Cardiac muscle cell (in vitro differentiated cells and primary cell): ENCODE data around the gene LYRM4. TPM values are rescaled to one million over a fixed set of nuclear protein-coding genes. Genes with fewer than 3 reads are reported as not detected.

Experiments used
- DNase-seq, 2 donors: peaks; one replicate each; pipeline versions ENCODE4 v3.0.0 to v3.0.0-alpha.2; 2010 to 2017; ENCODE audit warnings: low read depth in 1 of 2, low spot score in 1 of 2
- H3K27ac ChIP-seq: fragments of 200-600 bp; sonication (generic); 2 replicates; pipeline ENCODE4 v1.5.1; 2016
- H3K27me3 ChIP-seq: fragments of 200-600 bp; sonication (generic); 2 replicates; pipeline ENCODE4 v1.6.0; 2016; ENCODE audit warnings: control low read depth
- H3K36me3 ChIP-seq: fragments of 200-600 bp; sonication (generic); 2 replicates; pipeline ENCODE4 v1.5.1; 2016; ENCODE audit warnings: control low read depth
- H3K4me1 ChIP-seq: fragments of 200-600 bp; sonication (generic); 2 replicates; pipeline ENCODE4 v1.8.1; 2017; ENCODE audit warnings: low read depth, mild to moderate bottlenecking, mixed run types
- H3K4me3 ChIP-seq: fragments of 200-600 bp; sonication (generic); 2 replicates; pipeline ENCODE4 v1.5.1; 2016; ENCODE audit warnings: mild to moderate bottlenecking
- H3K9me3 ChIP-seq: fragments of 200-600 bp; sonication (generic); 2 replicates; pipeline ENCODE4 v1.5.1; 2017; ENCODE audit warnings: low read depth, mild to moderate bottlenecking, control low read depth
- polyA plus RNA-seq: library from polyadenylated mRNA; unstranded; fragments of >200 nt; fragmentation: Nextera tagmentation; extraction: Ambion mirVana; gene quantifications from 2 replicates; pipeline ENCODE4 v1.2.1, GENCODE V29; 2016
- total RNA-seq: library from RNA; depleted of rRNA; stranded (reverse); fragments of >200 nt; gene quantifications from 2 replicates; pipeline ENCODE4 v1.2.3, GENCODE V29; 2016
- TF ChIP-seq, protein P1 (sequence below): IDR thresholded peaks from 2 replicates; pipeline ENCODE4 v1.5.1; 2012; ENCODE audit warnings: low read depth, mild to moderate bottlenecking, low read length

LYRM4 gene
- total and polyA plus RNA-seq, 2 experiments from 2014 or later: 24.2 to 38.3 TPM

GRCh38 chr6:5275497-5275896 is 14.7 kb upstream of the LYRM4 start:
- Histone ChIP-seq H3K36me3 (no peaks in the 10 kb centered on the region), H3K27ac (no peak overlapping the region), H3K4me3 (no peak overlapping the region), H3K4me1 (peaks cover 2% of the 10 kb centered on the region), H3K9me3 (no peaks in the 10 kb centered on the region), H3K27me3 (no peaks in the 10 kb centered on the region)
- TF ChIP-seq, protein P1, sequence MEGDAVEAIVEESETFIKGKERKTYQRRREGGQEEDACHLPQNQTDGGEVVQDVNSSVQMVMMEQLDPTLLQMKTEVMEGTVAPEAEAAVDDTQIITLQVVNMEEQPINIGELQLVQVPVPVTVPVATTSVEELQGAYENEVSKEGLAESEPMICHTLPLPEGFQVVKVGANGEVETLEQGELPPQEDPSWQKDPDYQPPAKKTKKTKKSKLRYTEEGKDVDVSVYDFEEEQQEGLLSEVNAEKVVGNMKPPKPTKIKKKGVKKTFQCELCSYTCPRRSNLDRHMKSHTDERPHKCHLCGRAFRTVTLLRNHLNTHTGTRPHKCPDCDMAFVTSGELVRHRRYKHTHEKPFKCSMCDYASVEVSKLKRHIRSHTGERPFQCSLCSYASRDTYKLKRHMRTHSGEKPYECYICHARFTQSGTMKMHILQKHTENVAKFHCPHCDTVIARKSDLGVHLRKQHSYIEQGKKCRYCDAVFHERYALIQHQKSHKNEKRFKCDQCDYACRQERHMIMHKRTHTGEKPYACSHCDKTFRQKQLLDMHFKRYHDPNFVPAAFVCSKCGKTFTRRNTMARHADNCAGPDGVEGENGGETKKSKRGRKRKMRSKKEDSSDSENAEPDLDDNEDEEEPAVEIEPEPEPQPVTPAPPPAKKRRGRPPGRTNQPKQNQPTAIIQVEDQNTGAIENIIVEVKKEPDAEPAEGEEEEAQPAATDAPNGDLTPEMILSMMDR: peak; percentile 10
- peak in 1 of 2 donors; percentile 17 for DNase-seq

- Histone ChIP-seq H3K9me3 (no peaks in the 10 kb centered on the region), H3K4me1 (peaks cover 9% of the 10 kb centered on the region), H3K27ac (no peak overlapping the region), H3K4me3 (no peak overlapping the region), H3K36me3 (no peaks in the 10 kb centered on the region), H3K27me3 (no peaks in the 10 kb centered on the region)
- no peak for DNase-seq
- TF ChIP-seq, protein P1: no peak
These were observed 13.5 kb upstream of the LYRM4 start for GRCh38 chr6:5274231-5274630.

DNA sequence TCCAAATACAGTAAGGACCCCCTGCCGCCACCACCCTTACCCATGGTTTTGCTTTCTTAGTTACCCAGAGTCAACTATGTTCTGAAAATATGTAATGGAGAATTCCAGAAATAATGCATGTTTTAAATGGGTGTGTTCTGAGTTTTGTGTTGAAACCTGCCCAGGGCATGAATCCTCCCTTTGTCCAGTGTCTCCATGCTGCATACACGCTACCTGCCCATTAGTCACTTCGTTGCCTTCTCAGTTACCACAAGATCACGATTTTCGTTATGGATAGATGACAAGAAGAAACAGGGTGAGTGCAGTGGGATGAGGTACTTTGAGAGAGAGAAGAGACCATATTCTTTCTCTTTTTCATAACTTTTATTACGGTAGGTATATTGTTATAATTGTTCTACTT is 11.2 kb upstream of the LYRM4 start:
- TF ChIP-seq, protein P1: no peak
- no peak for DNase-seq
- H3K36me3 ChIP-seq: no peaks in the 10 kb centered on the region
- no peaks in the 10 kb centered on the region for H3K27me3 ChIP-seq
- H3K4me3 ChIP-seq: no peak overlapping the region
- peaks cover 9% of the 10 kb centered on the region for H3K4me1 ChIP-seq
- H3K27ac ChIP-seq: no peak overlapping the region
- H3K9me3 ChIP-seq: no peaks in the 10 kb centered on the region

- Histone ChIP-seq H3K27me3 (no peaks in the 10 kb centered on the region), H3K4me1 (peaks cover 13% of the 10 kb centered on the region), H3K4me3 (no peak overlapping the region), H3K36me3 (no peaks in the 10 kb centered on the region), H3K9me3 (no peaks in the 10 kb centered on the region), H3K27ac (peak overlapping the region; percentile 3)
- peak; percentile 8 to 15 for DNase-seq
- TF ChIP-seq, protein P1: no peak
These were observed 9.4 kb upstream of the LYRM4 start for GRCh38 chr6:5270093-5270680.

GRCh38 chr6:5266423-5266822 is 5.7 kb upstream of the LYRM4 start:
- H3K27me3 ChIP-seq: no peaks in the 10 kb centered on the region
- DNase-seq: no peak
- no peak overlapping the region for H3K4me3 ChIP-seq
- no peaks in the 10 kb centered on the region for H3K36me3 ChIP-seq
- no peak overlapping the region for H3K27ac ChIP-seq
- peaks cover 25% of the 10 kb centered on the region for H3K4me1 ChIP-seq
- H3K9me3 ChIP-seq: no peaks in the 10 kb centered on the region
- TF ChIP-seq, protein P1: no peak
